Measurements from ENCODE around the gene SEC31B.

GRCh38 chr10:100554902-100555301 lies 35.2 kb upstream of the SEC31B start:
- TF ChIP-seq POLR2A (IDR thresholded peaks at IDR 0.05): no peak
- TF ChIP-seq CTCF (IDR thresholded peaks at IDR 0.05): no peak
